DND-41 (cell line): ENCODE measurements around the gene EML6.

Experiments used
- CTCF ChIP-seq: IDR thresholded peaks from 2 replicates; pipeline ENCODE4 v1.5.1; 2012; ENCODE audit warnings: borderline replicate concordance, low read length, moderate library complexity, mild to moderate bottlenecking; ENCODE audit not compliant: poor library complexity, severe bottlenecking; ENCODE audit errors: extremely low read depth
- EZH2 ChIP-seq: IDR thresholded peaks from 3 replicates; pipeline ENCODE4 v1.6.1; 2012; ENCODE audit warnings: borderline replicate concordance, low read depth, mild to moderate bottlenecking, moderate library complexity, low read length, inconsistent platforms; ENCODE audit not compliant: severe bottlenecking

- no peak for TF ChIP-seq CTCF
- TF ChIP-seq EZH2: no peak
Measured at GRCh38 chr2:54920660-54921059, 197.2 kb downstream of the EML6 start.
